ENCODE data around the gene CHAT. TPM values are rescaled to one million over a fixed set of nuclear protein-coding genes. Genes with fewer than 3 reads are reported as not detected.

Gene CHAT
- total and polyA plus RNA-seq, 8 donors: 0.28 TPM; not detected in 7

DNA sequence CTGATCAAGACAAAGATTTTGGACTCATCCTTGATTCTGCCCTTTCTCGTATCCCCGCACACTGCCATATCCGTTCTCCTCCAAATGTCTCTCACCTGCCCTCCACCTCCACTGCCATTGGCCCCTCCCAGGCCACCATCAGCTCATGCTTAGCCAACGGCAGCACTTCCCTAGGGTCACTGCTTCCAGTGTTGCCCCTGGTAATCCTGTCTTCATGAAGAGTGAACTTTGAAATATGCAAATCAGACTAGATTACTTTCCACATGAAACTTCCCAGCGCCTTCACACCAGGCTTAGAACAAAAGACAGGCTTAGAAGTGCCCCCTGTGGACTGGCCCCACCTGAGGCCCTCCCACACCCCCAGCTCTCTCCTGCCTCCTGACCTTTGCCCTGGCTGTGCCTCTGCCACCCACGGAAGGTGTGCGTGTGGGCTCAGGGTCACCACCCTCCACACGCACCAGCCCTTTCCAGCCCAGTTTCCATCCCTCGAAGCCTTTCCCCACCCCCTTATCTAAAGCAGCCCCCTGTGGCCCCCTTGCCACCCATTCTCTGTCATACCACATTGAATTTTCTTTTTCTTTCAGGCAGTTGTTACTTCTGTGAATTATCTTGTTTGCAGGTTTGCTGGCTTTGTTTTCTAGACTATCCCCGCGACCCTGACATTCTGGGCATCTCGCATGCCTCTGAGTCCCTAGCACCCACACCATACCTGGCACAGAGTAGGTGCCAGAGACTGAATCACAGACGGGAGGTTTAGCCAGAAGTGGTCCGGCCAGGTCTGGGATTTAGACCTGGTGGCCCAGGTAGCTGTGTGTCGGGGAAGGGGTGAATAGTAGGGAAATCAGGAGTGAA lies 38.8 kb downstream of the CHAT start:
- peak in 1 of 6 donors; percentile 1 for DNase-seq
- ATAC-seq: no peak
- FAIRE-seq: no peak
- 51 to 53% methylated on average over 15 of the region's 15 CpGs for WGBS, 2 donors
- Histone ChIP-seq H3K9me3 (no peaks in the 10 kb centered on the region), H3K4me1 (no peaks in the 10 kb centered on the region), H3K4me3 (no peak overlapping the region), H3K27ac (no peak overlapping the region), H3K27me3 (no peaks in the 10 kb centered on the region), H3K36me3 (no peaks in the 10 kb centered on the region)
- intact Hi-C loops (cut with DNase I): no loop called here
- TF ChIP-seq, protein P1, sequence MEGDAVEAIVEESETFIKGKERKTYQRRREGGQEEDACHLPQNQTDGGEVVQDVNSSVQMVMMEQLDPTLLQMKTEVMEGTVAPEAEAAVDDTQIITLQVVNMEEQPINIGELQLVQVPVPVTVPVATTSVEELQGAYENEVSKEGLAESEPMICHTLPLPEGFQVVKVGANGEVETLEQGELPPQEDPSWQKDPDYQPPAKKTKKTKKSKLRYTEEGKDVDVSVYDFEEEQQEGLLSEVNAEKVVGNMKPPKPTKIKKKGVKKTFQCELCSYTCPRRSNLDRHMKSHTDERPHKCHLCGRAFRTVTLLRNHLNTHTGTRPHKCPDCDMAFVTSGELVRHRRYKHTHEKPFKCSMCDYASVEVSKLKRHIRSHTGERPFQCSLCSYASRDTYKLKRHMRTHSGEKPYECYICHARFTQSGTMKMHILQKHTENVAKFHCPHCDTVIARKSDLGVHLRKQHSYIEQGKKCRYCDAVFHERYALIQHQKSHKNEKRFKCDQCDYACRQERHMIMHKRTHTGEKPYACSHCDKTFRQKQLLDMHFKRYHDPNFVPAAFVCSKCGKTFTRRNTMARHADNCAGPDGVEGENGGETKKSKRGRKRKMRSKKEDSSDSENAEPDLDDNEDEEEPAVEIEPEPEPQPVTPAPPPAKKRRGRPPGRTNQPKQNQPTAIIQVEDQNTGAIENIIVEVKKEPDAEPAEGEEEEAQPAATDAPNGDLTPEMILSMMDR (IDR thresholded peaks at IDR 0.05): no peak

DNA sequence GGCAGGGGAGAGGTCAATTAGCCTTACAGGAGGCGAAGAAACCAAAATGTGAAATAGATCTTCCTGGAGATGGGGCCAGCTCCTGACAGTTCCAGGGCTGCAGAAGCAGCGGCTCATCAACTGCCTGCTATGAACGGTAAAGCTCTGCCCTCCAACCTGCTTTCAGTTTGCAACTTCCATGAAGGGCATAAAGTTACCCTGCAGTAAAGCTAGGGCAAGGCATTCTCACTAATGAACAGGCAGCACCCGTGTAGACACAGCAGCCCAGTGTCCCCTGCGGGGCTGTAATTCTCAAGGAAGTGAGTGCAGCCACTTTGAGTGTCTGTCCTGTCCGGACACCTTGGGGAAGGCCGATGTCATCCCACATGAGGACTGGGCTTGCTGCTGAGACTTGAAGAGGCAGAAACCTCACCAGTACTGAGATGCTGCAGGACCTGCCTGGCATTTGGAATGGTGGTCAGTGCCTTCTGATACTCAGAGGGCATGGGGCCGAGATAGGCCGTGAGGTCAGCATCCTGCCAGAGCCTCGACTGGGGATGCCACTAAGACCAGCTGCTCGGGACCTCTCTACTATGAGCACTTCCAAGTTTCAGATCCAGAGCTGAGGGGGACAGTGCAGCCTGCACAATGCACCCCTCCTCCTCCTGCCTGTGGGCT lies 39.6 kb downstream of the CHAT start:
- Histone ChIP-seq H3K27ac (no peak overlapping the region), H3K36me3 (no peaks in the 10 kb centered on the region), H3K4me3 (no peak overlapping the region), H3K9me3 (no peaks in the 10 kb centered on the region), H3K27me3 (no peaks in the 10 kb centered on the region), H3K4me1 (no peaks in the 10 kb centered on the region)
- no peak for ATAC-seq
- FAIRE-seq: no peak
- TF ChIP-seq, protein P1 (IDR thresholded peaks at IDR 0.05): no peak
- peak in 1 of 6 donors; percentile 2 for DNase-seq
- intact Hi-C loops (cut with DNase I): no loop called here
- 56 to 69% methylated on average over 11 of the region's 11 CpGs for WGBS, 2 donors

DNA sequence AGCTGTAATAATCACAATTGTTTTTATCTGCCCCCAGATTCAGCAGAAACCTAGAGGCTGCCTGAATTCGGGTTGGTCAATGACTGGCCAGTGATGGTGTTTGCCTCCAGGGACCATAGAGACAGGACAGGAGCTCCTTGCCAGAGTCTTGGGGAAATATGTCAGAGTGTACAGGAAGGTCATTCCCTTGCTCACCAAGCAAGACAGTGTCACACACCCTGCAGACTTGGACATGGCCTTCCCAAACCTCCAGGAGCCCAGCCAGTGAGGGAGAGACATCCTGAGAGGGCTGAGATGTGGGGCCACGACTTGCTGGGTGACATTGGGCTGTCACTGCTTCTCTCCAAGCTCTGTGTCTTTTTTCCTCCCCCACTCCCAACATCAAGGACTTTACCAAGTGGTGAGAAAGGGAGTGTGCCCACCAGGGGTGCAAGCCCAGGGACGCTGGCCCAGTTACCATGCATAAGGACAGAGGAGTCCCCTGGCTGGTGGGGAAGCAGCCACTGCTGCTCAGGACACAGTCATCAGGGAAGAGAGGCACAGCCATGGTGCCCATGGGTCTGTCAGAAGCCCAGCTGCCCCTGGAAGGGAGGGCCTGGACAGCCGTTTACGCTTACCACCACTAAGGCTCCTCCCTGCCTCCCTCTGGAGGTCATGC lies 40.3 kb downstream of the CHAT start:
- Histone ChIP-seq H3K27me3 (no peaks in the 10 kb centered on the region), H3K27ac (no peak overlapping the region), H3K4me3 (no peak overlapping the region), H3K36me3 (no peaks in the 10 kb centered on the region), H3K4me1 (no peaks in the 10 kb centered on the region), H3K9me3 (no peaks in the 10 kb centered on the region)
- 32 to 41% methylated on average over 5 of the region's 5 CpGs for WGBS, 2 donors
- ATAC-seq (no peak), FAIRE-seq (no peak), DNase-seq (peak in 1 of 6 donors; percentile 0)
- TF ChIP-seq, protein P1 (IDR thresholded peaks at IDR 0.05): no peak
- intact Hi-C loops (cut with DNase I): no loop called here

- FAIRE-seq: no peak
- TF ChIP-seq, protein P1 (IDR thresholded peaks at IDR 0.05): no peak
- DNase-seq: peak in 1 of 6 donors; percentile 4
These were observed 41.3 kb downstream of the CHAT start for GRCh38 chr10:49655099-49655498.

More at GRCh38 chr10:49655099-49655498, 41.3 kb downstream of the CHAT start:
- H3K27me3 ChIP-seq: no peaks in the 10 kb centered on the region
- H3K27ac ChIP-seq: no peak overlapping the region
- no peaks in the 10 kb centered on the region for H3K4me1 ChIP-seq
- intact Hi-C loops (cut with DNase I): no loop called here
- no peak overlapping the region for H3K4me3 ChIP-seq
- H3K36me3 ChIP-seq: no peaks in the 10 kb centered on the region
- WGBS, 2 donors: 76 to 83% methylated on average over 18 of the region's 18 CpGs
- H3K9me3 ChIP-seq: no peaks in the 10 kb centered on the region
- ATAC-seq: no peak

Data from pancreas (tissue), 10 donors.